ENCODE measurements around the gene COL23A1.

Gene COL23A1

DNA sequence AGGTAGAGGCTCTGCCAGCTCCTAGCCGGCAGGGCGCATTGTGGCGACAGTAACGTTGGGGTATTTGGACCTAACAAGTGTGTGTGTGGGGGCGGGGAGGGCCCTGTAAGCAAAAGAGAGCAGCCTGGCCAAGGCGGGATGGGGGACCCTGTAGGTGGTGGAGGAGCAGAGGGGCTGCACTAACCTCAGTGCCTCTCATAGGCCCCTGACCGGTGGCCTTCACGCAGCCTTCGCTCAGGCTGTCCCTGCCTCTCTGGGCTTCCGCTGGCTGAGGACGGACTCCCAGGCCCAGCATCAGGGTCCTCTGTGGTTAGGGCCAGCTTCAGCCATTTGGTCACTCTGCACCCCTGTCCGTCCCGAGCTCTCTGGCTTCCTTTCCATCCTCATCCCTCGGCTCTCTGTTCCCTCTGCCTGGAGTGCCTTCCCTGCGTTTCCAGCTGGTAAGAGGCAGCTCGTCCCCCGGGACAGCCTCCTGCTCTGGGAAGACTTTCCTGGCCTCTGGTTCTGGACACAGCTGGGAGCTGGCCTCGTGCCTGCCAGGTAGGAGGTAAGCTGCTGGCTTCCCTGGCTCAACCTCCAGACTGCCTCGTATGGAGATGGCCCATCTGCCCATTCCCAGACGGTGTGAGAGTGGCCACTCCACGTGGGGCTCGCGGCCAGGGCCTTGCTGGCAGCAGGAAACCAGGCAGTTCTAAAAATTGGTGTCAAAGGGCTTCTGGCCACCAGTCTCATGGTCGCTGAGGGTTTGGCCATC is 318.3 kb downstream of the COL23A1 start:
- Histone ChIP-seq H3K4me3 (ENCODE audit: low read length) (no peak overlapping the region), H3K79me2 (ENCODE audit: low read length) (no peaks in the 10 kb centered on the region), H3K9me2 (replicated peaks; ENCODE audit: insufficient read depth, low read length) (no peaks in the 10 kb centered on the region), H3K4me2 (ENCODE audit: low read depth, low read length) (no peak overlapping the region), H3K9me3 (replicated peaks; ENCODE audit: insufficient read depth, low read length) (no peaks in the 10 kb centered on the region), H3K9ac (ENCODE audit: low read length) (no peak overlapping the region), H4K20me1 (ENCODE audit: insufficient read depth, low read length) (no peaks in the 10 kb centered on the region), H3K4me1 (ENCODE audit: low read length) (no peaks in the 10 kb centered on the region), H3K27ac (ENCODE audit: low read length) (no peak overlapping the region), H3K36me3 (replicated peaks; ENCODE audit: insufficient read depth, low read length) (no peaks in the 10 kb centered on the region), H2AFZ (ENCODE audit: low read length) (no peak overlapping the region), H3F3A (ENCODE audit: insufficient read depth, low read length) (no peaks in the 10 kb centered on the region), H3K27me3 (replicated peaks; ENCODE audit: insufficient read depth, low read length) (peaks cover 76% of the 10 kb centered on the region)
- no peak for DNase-seq
- TF ChIP-seq, protein P1, sequence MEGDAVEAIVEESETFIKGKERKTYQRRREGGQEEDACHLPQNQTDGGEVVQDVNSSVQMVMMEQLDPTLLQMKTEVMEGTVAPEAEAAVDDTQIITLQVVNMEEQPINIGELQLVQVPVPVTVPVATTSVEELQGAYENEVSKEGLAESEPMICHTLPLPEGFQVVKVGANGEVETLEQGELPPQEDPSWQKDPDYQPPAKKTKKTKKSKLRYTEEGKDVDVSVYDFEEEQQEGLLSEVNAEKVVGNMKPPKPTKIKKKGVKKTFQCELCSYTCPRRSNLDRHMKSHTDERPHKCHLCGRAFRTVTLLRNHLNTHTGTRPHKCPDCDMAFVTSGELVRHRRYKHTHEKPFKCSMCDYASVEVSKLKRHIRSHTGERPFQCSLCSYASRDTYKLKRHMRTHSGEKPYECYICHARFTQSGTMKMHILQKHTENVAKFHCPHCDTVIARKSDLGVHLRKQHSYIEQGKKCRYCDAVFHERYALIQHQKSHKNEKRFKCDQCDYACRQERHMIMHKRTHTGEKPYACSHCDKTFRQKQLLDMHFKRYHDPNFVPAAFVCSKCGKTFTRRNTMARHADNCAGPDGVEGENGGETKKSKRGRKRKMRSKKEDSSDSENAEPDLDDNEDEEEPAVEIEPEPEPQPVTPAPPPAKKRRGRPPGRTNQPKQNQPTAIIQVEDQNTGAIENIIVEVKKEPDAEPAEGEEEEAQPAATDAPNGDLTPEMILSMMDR (IDR thresholded peaks at IDR 0.05; ENCODE audit: low read length), result no peak
- TF ChIP-seq EZH2phosphoT487 (IDR thresholded peaks at IDR 0.05; ENCODE audit: low read length) (no peak), EZH2 (optimal IDR thresholded peaks at IDR 0.05; ENCODE audit: low read depth, low read length) (no peak)

DNA sequence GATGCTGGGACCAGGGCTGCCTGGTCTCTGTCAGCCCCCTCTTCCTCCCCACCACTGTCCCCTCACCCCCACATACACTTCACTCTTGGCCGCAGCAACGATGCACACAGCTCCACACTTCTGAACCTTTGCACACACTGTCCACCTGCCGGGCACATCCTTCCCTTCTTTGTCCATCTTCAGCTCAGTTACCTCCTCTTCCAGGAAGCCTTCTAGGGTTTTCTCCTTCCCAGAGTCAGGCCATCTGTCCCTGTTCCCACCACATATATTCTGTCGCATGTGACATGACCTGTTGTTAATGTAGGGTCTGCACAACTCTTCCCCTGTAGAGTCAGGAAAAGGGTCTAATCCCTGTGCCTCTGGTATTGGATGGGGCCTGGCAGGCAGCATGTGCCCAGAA is 319.0 kb downstream of the COL23A1 start:
- H3K4me3 ChIP-seq (ENCODE audit: low read length), result no peak overlapping the region
- no peaks in the 10 kb centered on the region for H3K4me1 ChIP-seq (ENCODE audit: low read length)
- no peak overlapping the region for H3K9ac ChIP-seq (ENCODE audit: low read length)
- no peaks in the 10 kb centered on the region for H3K36me3 ChIP-seq (replicated peaks; ENCODE audit: insufficient read depth, low read length)
- no peaks in the 10 kb centered on the region for H4K20me1 ChIP-seq (ENCODE audit: insufficient read depth, low read length)
- DNase-seq, result no peak
- no peak overlapping the region for H3K4me2 ChIP-seq (ENCODE audit: low read depth, low read length)
- no peaks in the 10 kb centered on the region for H3K9me3 ChIP-seq (replicated peaks; ENCODE audit: insufficient read depth, low read length)
- H3F3A ChIP-seq (ENCODE audit: insufficient read depth, low read length), result no peaks in the 10 kb centered on the region
- TF ChIP-seq, protein P1 (IDR thresholded peaks at IDR 0.05; ENCODE audit: low read length), result no peak
- TF ChIP-seq EZH2 (optimal IDR thresholded peaks at IDR 0.05; ENCODE audit: low read depth, low read length) (no peak), EZH2phosphoT487 (IDR thresholded peaks at IDR 0.05; ENCODE audit: low read length) (no peak)
- H2AFZ ChIP-seq (ENCODE audit: low read length), result no peak overlapping the region
- H3K9me2 ChIP-seq (replicated peaks; ENCODE audit: insufficient read depth, low read length), result no peaks in the 10 kb centered on the region
- peaks cover 69% of the 10 kb centered on the region for H3K27me3 ChIP-seq (replicated peaks; ENCODE audit: insufficient read depth, low read length)
- no peak overlapping the region for H3K27ac ChIP-seq (ENCODE audit: low read length)
- H3K79me2 ChIP-seq (ENCODE audit: low read length), result no peaks in the 10 kb centered on the region

DNA sequence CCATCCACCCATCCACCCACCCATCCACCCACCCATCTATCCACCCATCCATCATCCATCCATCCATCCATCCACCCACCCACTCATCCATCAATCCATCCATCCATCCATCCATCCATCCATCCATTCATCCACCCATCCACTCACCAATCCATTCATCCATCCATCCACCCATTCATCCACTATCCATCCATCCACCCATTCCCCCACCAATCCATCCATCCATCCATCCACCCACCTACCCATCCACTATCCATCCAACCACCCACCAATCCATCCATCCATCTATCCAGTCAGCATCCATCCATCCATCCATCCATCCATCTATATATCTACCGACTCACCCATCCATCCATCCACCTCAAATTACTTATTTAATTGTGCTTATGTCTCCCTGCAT is 320.7 kb downstream of the COL23A1 start:
- no peak for TF ChIP-seq EZH2 (optimal IDR thresholded peaks at IDR 0.05; ENCODE audit: low read depth, low read length)
- TF ChIP-seq, protein P1 (IDR thresholded peaks at IDR 0.05; ENCODE audit: low read length), result no peak
- TF ChIP-seq EZH2phosphoT487 (IDR thresholded peaks at IDR 0.05; ENCODE audit: low read length), result no peak
- Histone ChIP-seq H2AFZ (ENCODE audit: low read length) (no peak overlapping the region), H3K79me2 (ENCODE audit: low read length) (no peaks in the 10 kb centered on the region), H3K27ac (ENCODE audit: low read length) (no peak overlapping the region), H3K4me2 (ENCODE audit: low read depth, low read length) (no peak overlapping the region), H3F3A (ENCODE audit: insufficient read depth, low read length) (no peaks in the 10 kb centered on the region), H3K9ac (ENCODE audit: low read length) (no peak overlapping the region), H3K27me3 (replicated peaks; ENCODE audit: insufficient read depth, low read length) (peaks cover 62% of the 10 kb centered on the region), H3K4me3 (ENCODE audit: low read length) (no peak overlapping the region), H4K20me1 (ENCODE audit: insufficient read depth, low read length) (no peaks in the 10 kb centered on the region), H3K9me2 (replicated peaks; ENCODE audit: insufficient read depth, low read length) (no peaks in the 10 kb centered on the region), H3K4me1 (ENCODE audit: low read length) (no peaks in the 10 kb centered on the region), H3K36me3 (replicated peaks; ENCODE audit: insufficient read depth, low read length) (no peaks in the 10 kb centered on the region), H3K9me3 (replicated peaks; ENCODE audit: insufficient read depth, low read length) (no peaks in the 10 kb centered on the region)
- no peak for DNase-seq

All from MM.1S (cell line).